Hepatocyte (in vitro differentiated cells): ENCODE results near the gene ARHGEF10L.

Source experiments
- CTCF ChIP-seq: fragments of 200-600 bp; sonication (generic); IDR thresholded peaks from 2 replicates; pipeline ENCODE4 v1.5.1; 2016; ENCODE audit warnings: antibody characterized with exemption, mild to moderate bottlenecking; ENCODE audit not compliant: poor library complexity
- EZH2 ChIP-seq: fragments of 200-600 bp; sonication (generic); IDR thresholded peaks from 2 replicates; pipeline ENCODE4 v1.6.1; 2016; ENCODE audit warnings: antibody characterized with exemption, mild to moderate bottlenecking, borderline replicate concordance
- EZH2phosphoT487 ChIP-seq: fragments of 200-600 bp; sonication (generic); IDR thresholded peaks from one replicate; pipeline ENCODE4 v1.6.1; 2018; ENCODE audit warnings: antibody characterized with exemption, mild to moderate bottlenecking, low read depth, moderate library complexity; ENCODE audit not compliant: unreplicated experiment, severe bottlenecking

- no peak for TF ChIP-seq EZH2
- no peak for TF ChIP-seq CTCF
- TF ChIP-seq EZH2phosphoT487, result no peak
Measured at GRCh38 chr1:17525996-17526686, 13.4 kb upstream of the ARHGEF10L start.
